BE2C (cell line): ENCODE measurements around the gene HES4.

Experiments used
- DNase-seq: peaks from one replicate; pipeline ENCODE4 v3.0.0-alpha.2; 2020
- H3K27me3 ChIP-seq: fragments of 250-450 bp; sonication (Bioruptor Pico); 2 replicates; pipeline ENCODE4 v1.5.1; 2020; ENCODE audit warnings: mild to moderate bottlenecking
- H3K36me3 ChIP-seq: fragments of 250-450 bp; sonication (Bioruptor Pico); 2 replicates; pipeline ENCODE4 v1.5.1; 2020; ENCODE audit warnings: mild to moderate bottlenecking
- H3K4me1 ChIP-seq: fragments of 250-450 bp; sonication (Bioruptor Pico); 2 replicates; pipeline ENCODE4 v1.5.1; 2020
- H3K4me3 ChIP-seq: 2 replicates; pipeline ENCODE4 v1.5.1; 2011; ENCODE audit warnings: low read depth, low read length
- H3K9me3 ChIP-seq: fragments of 250-450 bp; sonication (Bioruptor Pico); 2 replicates; pipeline ENCODE4 v1.5.1; 2020
- TF ChIP-seq, protein P1 (sequence below): IDR thresholded peaks from 2 replicates; pipeline ENCODE4 v1.5.1; 2012; ENCODE audit warnings: mild to moderate bottlenecking, low read depth, low read length

Gene HES4

DNA sequence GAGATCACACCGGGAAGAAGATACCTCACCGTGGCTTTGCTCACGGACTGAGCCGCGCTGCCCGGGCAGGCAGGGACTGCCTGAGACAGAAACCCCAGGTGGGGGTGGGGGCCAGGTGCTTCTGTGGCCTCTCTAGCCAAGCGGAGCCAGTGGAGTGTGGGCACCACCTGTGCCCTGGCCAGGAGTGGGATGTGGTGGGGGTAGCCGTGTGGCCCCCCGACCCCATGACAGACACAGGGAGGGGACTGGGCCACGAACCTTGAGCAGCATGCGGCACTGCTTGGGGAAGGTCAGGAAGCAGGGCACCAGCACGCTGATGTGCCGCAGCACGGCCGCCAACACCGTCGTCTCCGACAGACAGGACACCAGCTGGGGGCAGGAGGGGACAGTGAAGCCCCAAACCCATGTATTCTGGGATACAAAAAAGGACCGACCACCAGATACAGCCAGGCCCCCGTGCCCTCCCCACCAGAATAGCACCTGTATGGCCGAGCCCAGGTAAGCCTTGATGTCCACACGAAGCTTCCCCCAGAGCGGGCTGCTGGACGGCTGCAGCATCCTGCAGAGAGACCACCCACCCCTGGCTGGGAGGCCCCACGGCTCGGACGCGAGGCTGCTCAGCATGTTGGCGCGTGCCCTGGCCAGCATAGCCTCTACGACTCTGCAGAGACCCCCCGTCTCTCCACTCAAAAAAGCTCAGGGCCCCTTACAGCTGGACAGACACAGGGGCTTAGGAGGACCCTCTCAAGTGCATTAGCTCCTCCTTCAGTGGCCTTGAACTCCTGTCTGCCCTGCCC lies 46.2 kb downstream of the HES4 start:
- H3K4me3 ChIP-seq = no peak overlapping the region
- no peaks in the 10 kb centered on the region for H3K27me3 ChIP-seq
- peaks cover 80% of the 10 kb centered on the region for H3K36me3 ChIP-seq
- TF ChIP-seq, protein P1, sequence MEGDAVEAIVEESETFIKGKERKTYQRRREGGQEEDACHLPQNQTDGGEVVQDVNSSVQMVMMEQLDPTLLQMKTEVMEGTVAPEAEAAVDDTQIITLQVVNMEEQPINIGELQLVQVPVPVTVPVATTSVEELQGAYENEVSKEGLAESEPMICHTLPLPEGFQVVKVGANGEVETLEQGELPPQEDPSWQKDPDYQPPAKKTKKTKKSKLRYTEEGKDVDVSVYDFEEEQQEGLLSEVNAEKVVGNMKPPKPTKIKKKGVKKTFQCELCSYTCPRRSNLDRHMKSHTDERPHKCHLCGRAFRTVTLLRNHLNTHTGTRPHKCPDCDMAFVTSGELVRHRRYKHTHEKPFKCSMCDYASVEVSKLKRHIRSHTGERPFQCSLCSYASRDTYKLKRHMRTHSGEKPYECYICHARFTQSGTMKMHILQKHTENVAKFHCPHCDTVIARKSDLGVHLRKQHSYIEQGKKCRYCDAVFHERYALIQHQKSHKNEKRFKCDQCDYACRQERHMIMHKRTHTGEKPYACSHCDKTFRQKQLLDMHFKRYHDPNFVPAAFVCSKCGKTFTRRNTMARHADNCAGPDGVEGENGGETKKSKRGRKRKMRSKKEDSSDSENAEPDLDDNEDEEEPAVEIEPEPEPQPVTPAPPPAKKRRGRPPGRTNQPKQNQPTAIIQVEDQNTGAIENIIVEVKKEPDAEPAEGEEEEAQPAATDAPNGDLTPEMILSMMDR = no peak
- DNase-seq = no peak
- no peaks in the 10 kb centered on the region for H3K9me3 ChIP-seq
- H3K4me1 ChIP-seq = no peaks in the 10 kb centered on the region

DNA sequence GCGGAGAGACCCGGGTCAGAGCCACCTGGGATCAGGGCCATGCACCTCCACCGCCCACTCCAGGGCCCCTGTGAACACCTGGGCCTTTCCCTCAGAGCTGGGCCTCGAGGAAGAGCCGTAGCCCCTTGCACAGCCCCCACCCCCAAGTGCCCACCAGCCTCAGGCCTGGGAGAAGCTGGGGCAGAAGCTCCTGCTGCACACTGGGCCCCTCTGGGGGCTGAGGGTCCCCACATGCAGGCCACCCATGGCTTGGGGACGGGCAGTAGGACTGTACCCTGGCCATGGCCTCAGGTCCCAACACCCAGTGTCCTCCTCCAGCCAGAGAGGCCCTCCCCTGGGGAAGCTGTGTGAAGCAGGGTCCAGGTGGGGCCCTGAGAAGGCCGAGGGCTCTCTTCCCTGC lies 47.3 kb downstream of the HES4 start:
- TF ChIP-seq, protein P1 = no peak
- no peak overlapping the region for H3K4me3 ChIP-seq
- no peaks in the 10 kb centered on the region for H3K9me3 ChIP-seq
- DNase-seq = no peak
- H3K4me1 ChIP-seq = no peaks in the 10 kb centered on the region
- H3K36me3 ChIP-seq = peaks cover 90% of the 10 kb centered on the region
- no peaks in the 10 kb centered on the region for H3K27me3 ChIP-seq

DNA sequence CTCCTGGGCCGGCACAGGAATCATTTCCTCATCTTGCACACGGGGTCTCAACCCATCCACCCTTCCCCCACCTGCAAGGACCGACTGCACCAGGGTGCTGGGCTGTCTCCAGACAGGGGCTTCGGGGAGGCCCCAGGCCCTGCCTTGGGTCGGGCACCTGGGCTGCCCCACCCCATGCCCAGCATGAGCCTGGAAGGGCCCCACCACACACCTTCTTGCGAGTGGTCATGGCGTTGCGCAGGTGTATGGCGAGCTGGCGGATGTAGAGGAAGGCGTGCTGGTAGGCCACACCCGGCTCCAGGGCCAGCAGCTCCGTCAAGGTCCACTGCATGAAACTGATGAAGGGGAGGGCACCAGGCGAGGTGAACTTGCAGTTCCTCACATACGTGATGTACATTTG lies 47.7 kb downstream of the HES4 start:
- no peak for DNase-seq
- H3K36me3 ChIP-seq = peaks cover 94% of the 10 kb centered on the region
- TF ChIP-seq, protein P1 = no peak

DNA sequence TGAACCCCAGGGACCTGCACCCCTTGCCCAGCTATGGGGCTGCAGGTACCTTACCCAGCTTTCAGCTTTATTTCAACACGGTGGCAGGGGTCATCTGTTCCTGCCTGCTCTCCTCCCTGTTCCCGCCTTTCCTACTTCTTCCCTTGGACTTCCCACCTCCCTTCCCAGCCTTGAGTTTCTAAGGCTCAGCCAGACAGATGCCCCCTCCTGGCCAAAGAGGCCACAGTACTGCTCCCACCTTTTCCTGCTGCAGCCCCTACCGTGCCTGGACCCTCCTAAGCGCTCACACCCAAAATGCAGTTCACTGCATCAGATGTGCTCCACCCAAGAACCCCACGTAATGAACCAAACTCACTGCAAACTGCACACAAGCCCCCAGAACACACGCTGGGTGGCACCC lies 48.5 kb downstream of the HES4 start:
- Histone ChIP-seq H3K4me1 (no peaks in the 10 kb centered on the region), H3K27me3 (no peaks in the 10 kb centered on the region), H3K9me3 (no peaks in the 10 kb centered on the region), H3K4me3 (no peak overlapping the region), H3K36me3 (peaks cover 97% of the 10 kb centered on the region)
- TF ChIP-seq, protein P1 = peak; percentile 54
- peak; percentile 48 for DNase-seq

More for the DNA sequence above, 47.7 kb downstream of the HES4 start:
- no peak overlapping the region for H3K4me3 ChIP-seq
- no peaks in the 10 kb centered on the region for H3K4me1 ChIP-seq
- no peaks in the 10 kb centered on the region for H3K9me3 ChIP-seq
- no peaks in the 10 kb centered on the region for H3K27me3 ChIP-seq

DNA sequence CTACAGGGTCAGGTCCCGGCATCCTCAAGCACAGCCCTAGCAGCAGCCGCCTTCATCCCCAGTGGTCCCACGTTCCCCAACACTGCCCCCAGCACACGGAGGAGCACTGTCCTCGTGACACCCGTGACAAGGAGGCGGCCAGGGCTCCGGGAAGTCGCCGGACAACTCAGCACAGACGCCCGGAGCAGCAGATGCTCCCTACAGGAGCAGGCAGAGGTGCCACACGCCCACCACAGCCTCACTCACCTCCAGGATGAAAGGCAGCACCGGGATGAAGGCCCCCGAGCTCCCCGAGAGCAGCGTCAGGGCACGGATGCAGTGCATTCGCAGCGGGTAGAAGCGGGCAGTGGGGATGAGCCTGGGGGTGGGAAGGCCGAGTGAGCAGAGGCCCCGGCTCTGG lies 49.0 kb downstream of the HES4 start:
- no peaks in the 10 kb centered on the region for H3K27me3 ChIP-seq
- no peaks in the 10 kb centered on the region for H3K9me3 ChIP-seq
- H3K36me3 ChIP-seq = peaks cover 97% of the 10 kb centered on the region
- H3K4me3 ChIP-seq = no peak overlapping the region
- TF ChIP-seq, protein P1 = no peak
- peaks cover 2% of the 10 kb centered on the region for H3K4me1 ChIP-seq
- no peak for DNase-seq

DNA sequence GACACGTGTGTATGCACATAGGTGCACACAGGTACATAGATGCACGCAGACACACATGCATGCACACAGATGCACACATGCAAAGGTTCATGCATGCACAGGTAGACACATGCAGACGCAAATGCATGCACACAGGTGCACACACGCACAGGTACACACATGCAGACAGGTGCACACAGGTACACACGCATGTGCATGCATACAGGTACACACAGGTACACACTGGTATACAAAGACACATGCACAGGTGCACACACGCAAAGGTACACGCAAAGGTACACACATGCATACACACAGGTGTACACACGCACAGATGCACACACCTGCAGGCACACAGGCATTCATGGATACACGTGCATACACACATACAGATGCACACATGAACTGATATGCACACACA lies 49.6 kb downstream of the HES4 start:
- peaks cover 97% of the 10 kb centered on the region for H3K36me3 ChIP-seq
- no peaks in the 10 kb centered on the region for H3K27me3 ChIP-seq
- DNase-seq = no peak
- H3K9me3 ChIP-seq = no peaks in the 10 kb centered on the region
- H3K4me3 ChIP-seq = no peak overlapping the region
- TF ChIP-seq, protein P1 = no peak
- peaks cover 8% of the 10 kb centered on the region for H3K4me1 ChIP-seq
